CD4-positive, alpha-beta T cell treated with Interleukin-12 subunit alpha and Interleukin-12 subunit beta, for 1 hour (primary cell): ENCODE results near the gene ACVR1.
"Not testable (repeated sequence)": the region's sequence is repeated elsewhere in the genome, so short reads cannot be mapped to it uniquely, and the experiment has no call there.

Experiments
- DNase-seq: peaks from one replicate; pipeline ENCODE4 v3.0.0-alpha.2; 2020

The ACVR1 gene

GRCh38 chr2:157748371-157749142, 127.6 kb downstream of the ACVR1 start:
- no peak for DNase-seq

- DNase-seq: no peak
Observed at GRCh38 chr2:157747695-157748370, 128.3 kb downstream of the ACVR1 start.

GRCh38 chr2:157747280-157747679, 128.8 kb downstream of the ACVR1 start:
- no peak for DNase-seq

GRCh38 chr2:157746234-157746950, 129.7 kb downstream of the ACVR1 start:
- DNase-seq: no peak

GRCh38 chr2:157744571-157745076, 131.5 kb downstream of the ACVR1 start:
- DNase-seq: no peak

GRCh38 chr2:157743051-157743450, 133.1 kb downstream of the ACVR1 start:
- no peak for DNase-seq

GRCh38 chr2:157741819-157742484, 134.2 kb downstream of the ACVR1 start:
- DNase-seq: no peak

- DNase-seq: no peak
Observed at GRCh38 chr2:157737656-157738055, 138.5 kb downstream of the ACVR1 start.

- DNase-seq: no peak
Observed at GRCh38 chr2:157735532-157735931, 140.6 kb downstream of the ACVR1 start.

- no peak for DNase-seq
Observed at GRCh38 chr2:157733263-157733662, 142.9 kb downstream of the ACVR1 start.

- DNase-seq: no peak
Observed at GRCh38 chr2:157732596-157732995, 143.5 kb downstream of the ACVR1 start.

- DNase-seq: no peak
Observed at GRCh38 chr2:157727693-157728092, 148.4 kb downstream of the ACVR1 start.

- no peak for DNase-seq
Observed at GRCh38 chr2:157726946-157727345, 149.2 kb downstream of the ACVR1 start.

- no peak for DNase-seq
Observed at GRCh38 chr2:157725846-157726245, 150.3 kb downstream of the ACVR1 start.

GRCh38 chr2:157722580-157723234, 153.4 kb downstream of the ACVR1 start:
- no peak for DNase-seq

- no peak for DNase-seq
Observed at GRCh38 chr2:157720504-157720903, 155.6 kb downstream of the ACVR1 start.

- not testable (repeated sequence) for DNase-seq
Observed at GRCh38 chr2:157704653-157705052, 171.5 kb downstream of the ACVR1 start.

GRCh38 chr2:157704148-157704547, 172.0 kb downstream of the ACVR1 start:
- DNase-seq: not testable (repeated sequence)

GRCh38 chr2:157699806-157700205, 176.3 kb downstream of the ACVR1 start:
- no peak for DNase-seq

GRCh38 chr2:157699009-157699408, 177.1 kb downstream of the ACVR1 start:
- no peak for DNase-seq

- DNase-seq: no peak
Observed at GRCh38 chr2:157698430-157698829, 177.7 kb downstream of the ACVR1 start.

GRCh38 chr2:157696036-157696435, 180.1 kb downstream of the ACVR1 start:
- no peak for DNase-seq
